Erythroblast (primary cell): ENCODE measurements around the gene TMEM255A.
A peak's percentile ranks its signal among the peaks of the same experiment; 100 is the strongest.

Experiments used
- DNase-seq, 2 experiments: peaks; one replicate each; lab custom pipeline; 2025; lab: John Stamatoyannopoulos, UW
- GATA1 ChIP-seq: IDR thresholded peaks from 2 replicates; pipeline ENCODE4 v1.6.1; 2011; ENCODE audit warnings: low read depth, mild to moderate bottlenecking, control low read depth, low read length, moderate library complexity
- POLR2A ChIP-seq: IDR thresholded peaks from 2 replicates; pipeline ENCODE4 v1.6.1; 2011; ENCODE audit warnings: mild to moderate bottlenecking, low read length

Gene TMEM255A

DNA sequence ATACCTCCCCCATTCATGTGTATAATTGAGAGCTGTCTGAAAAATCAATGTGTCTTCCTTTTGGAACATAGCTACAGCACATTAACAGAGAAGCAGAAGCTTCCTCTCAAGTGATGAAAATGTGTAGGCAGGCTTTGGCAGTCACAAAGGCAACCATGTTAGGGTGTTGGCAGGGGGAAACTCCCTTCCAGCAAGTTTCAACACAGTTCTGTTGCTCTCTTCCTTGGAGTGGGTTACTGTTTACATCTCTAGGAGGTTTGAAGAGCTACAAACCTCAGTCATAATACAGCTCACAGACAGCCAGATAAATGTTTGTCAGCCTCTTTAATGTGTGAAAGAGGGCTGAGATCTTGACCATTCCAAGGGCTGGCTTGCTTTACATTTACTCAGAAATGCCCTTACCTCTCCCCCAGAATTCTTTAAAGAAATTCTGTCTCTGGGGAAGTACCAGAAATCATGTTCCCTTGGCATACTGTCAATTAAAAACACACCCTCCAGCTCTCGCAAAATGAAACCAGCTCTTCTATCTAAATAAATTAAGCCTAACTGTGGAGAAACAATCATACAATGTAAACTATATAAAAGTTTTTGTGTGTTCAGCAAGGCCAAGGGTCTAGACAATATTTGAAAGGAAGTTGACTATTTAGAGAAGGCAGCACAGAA lies 41.8 kb downstream of the TMEM255A start:
- no peak for DNase-seq
- TF ChIP-seq POLR2A (no peak), GATA1 (no peak)

DNA sequence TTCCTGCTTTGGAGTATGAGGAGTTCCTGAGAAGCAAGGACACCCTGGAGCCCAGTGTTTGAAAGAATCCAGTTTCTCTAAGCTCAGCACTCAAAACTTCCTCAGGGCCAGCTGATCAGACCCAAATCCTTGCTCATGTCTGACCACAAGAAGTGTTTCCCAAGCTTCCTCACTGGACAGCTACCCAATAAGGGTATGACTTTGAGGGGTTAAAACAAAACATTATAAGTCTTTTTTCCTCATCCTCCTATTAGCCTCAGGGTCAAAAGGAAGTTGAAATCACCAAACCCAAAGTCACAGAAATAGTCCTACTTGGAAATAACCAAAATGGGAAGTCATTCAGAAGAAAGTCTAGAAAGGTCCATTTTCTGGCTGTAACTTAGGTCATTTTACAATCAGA lies 46.9 kb downstream of the TMEM255A start:
- TF ChIP-seq GATA1, result no peak
- no peak for TF ChIP-seq POLR2A
- no peak for DNase-seq

DNA sequence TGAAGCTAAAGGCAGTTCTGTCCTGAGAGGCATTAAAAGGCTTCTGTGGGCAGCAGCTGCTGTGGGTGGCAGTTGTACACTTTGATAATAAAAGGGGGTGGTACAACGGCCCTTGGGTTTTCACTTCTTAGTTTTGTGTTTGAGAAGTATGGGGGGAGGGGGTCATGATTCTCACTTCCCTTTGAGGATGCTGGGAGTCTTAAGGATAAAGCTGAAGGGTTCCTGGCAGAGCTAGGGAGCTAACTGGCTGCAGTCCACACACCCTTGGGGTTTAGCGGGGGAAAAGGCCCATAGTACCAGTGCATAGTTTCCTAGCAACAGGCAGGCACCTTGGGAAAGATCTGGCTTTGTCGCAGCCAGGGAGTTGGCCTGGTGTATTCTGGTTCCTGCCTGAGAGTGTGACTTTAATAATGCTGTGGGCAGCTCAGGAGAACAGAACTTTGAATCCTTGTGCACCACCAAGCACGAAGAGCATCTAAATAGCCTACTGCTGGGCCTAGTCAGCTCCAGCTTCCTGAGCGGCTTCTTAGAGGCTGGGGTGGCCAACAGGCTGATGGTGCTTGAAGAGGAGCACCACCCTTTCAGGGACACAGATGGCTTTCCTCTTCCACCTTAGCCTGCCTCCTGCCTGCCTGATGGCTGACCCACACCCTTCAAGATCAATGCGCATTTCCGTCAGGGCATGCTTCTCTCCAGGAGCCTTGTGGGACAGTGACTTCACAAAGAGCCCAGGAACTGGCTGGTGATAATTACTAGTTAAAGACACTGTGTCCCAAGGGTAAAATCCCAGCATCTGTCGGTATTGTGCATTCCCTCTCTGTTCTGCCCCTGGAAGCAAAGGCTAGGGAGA lies 48.2 kb downstream of the TMEM255A start:
- no peak for DNase-seq
- TF ChIP-seq POLR2A (no peak), GATA1 (no peak)

DNA sequence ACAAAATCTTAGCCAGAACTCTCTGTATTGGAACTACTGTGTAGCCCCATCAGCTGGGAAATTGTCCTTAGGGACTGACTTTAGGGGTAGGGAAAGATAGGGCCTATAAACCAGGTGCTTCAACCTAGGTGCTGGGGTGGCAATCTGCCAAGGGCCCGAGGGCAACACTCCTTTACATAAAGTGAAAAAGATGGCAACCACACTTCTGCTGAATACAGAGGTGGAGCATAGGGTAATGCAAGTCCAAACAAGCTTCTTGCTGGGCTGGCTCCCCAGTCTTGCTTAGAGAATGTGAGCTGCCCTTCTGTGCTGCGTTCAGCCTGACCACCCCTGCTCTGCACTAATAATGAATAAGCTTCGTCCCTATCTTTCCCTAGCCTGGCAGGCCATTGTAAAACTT lies 50.9 kb downstream of the TMEM255A start:
- TF ChIP-seq POLR2A, result no peak
- no peak for TF ChIP-seq GATA1
- DNase-seq, result no peak

DNA sequence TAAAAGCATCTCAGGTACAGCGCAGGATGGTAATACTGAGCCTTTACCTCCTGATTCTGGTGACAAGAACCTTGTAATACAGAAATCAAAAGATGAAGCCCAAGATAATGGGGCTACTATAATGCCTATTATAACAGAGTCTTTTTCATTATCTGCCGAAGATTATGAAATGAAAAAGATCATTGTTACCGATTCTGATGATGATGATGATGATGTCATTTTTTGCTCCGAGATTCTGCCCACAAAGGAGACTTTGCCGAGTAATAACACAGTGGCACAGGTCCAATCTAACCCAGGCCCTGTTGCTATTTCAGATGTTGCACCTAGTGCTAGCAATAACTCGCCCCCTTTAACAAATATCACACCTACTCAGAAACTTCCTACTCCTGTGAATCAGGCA lies 57.5 kb downstream of the TMEM255A start:
- TF ChIP-seq POLR2A, result no peak
- no peak for TF ChIP-seq GATA1
- peak in 1 of 2 experiments; percentile 46 for DNase-seq

DNA sequence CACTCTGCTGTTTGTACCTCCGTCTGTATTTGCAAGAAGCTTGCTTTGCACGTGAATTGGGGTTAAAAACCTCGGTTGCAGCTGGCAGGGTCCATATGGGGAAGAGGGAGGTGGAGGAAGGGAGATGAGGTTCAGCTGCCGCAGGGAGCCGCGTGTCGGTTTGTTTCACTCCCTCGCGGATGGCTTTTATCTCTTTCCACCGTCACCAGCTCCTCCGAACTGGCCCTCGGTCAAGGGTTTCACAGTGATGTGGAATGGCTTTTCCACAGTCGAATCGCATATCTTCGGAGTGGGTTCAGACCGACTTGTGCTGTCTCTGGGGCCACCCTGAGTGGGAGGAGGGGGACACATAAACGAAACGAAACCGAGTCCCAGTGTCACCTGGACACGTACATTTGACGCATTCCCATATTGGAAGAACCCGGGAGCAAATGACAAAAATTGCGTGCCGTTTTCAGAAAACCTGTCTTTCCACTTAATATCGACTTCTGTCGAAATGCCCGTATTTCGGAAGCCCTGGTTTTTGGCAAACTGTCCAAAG lies 59.7 kb downstream of the TMEM255A start:
- DNase-seq, result peak; percentile 73 to 76
- TF ChIP-seq GATA1 (no peak), POLR2A (no peak)

DNA sequence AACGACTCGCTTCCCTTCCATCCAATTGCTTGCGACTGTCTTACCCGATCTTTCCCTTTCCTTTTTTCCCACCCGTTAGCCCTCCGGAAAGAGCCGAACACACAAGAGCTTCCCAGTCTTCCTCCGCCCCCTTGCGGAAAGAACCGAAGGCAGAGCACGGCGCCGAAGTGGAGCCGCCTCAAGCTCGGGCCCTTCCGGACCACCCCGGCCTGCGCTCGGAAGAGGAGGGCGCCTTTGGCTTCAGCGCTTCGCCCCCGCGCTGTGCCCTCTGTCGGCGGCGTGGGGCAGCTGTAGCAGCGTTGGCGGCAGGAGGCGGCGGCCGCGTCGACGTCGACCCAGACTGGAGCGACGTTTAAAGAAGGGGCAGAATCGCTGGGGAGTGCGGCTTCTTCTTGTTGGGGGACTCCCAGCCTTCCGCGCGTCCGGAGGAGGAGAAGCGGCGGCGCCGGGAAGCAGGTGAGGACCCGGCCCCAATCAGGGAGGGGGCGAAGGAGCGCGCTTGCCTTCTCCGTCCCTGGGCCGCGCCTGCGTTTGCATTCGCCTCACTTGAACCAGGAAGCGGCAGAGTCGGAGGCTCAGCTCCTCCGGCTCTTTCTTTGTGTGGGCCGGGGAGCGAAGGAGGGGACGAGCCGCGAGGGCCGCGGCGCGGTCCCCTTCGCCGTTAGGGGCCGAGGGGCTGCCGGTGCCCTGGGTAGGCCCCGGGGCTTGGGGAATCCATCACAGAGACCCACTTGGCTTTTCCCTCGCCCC lies 60.6 kb downstream of the TMEM255A start, which contains the start of gene ZBTB33:
Gene ZBTB33, plus strand, starts transcription at position 291 of the 750 bp plus-strand sequence. CDS start 2,604 bp downstream, outside the sequence.
- TF ChIP-seq GATA1 (no peak), POLR2A (peak; percentile 64)
- peak; percentile 92 to 94 for DNase-seq

DNA sequence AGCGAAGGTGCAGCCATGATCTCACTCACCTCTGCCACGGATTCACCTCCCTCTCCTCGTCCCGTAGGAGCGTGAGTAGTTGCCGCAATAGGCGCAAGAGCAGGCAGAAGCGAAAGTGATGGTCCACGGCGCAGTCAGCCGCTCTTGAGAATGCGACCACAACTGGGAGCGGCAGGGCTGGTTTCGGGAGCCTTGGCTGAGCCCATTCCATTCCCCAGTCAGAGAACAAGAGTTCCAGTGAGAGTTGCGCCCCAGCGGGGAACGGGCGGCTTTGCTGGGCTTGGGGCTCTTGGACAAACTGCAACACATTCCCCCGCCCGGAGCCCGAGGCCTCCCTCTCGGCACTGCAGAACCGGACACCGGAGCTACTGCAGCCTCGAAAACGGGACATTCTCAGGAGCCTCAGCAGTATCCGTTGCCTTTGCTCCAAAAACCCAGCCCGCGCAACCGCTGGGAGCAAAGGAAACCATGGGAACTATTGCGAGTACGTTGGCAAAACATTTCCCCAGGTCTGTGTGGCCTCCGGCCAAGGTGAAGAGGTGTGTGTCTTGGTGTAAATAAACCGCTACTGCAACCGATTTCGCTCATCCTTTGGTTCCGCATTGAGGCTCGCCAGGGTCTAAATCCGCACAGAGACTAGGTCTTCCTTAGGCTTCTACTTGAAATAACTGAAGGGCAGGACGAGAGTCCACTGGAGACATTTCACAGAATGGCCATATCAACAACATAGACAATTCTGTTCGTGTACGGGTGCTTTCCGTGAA lies 66.3 kb downstream of the TMEM255A start:
- no peak for TF ChIP-seq GATA1
- peak; percentile 48 for TF ChIP-seq POLR2A
- peak; percentile 90 for DNase-seq

DNA sequence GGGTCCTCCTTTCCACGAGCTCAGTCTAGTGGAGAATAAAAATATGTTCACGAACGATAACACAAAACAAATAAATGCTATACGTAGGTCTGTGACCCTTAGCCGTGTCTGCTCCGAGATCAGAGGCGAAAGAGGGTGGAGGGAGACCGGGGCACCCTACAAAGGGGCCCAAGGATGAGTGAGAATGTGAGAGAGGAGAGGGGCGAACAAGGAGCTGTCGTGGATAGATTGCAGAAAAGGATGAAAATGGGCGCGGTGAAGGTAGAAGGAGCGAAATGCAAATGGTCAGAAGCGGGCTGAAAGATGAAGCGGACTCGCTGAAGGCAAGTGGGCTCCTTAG lies 66.9 kb downstream of the TMEM255A start:
- no peak for TF ChIP-seq GATA1
- TF ChIP-seq POLR2A, result no peak

DNA sequence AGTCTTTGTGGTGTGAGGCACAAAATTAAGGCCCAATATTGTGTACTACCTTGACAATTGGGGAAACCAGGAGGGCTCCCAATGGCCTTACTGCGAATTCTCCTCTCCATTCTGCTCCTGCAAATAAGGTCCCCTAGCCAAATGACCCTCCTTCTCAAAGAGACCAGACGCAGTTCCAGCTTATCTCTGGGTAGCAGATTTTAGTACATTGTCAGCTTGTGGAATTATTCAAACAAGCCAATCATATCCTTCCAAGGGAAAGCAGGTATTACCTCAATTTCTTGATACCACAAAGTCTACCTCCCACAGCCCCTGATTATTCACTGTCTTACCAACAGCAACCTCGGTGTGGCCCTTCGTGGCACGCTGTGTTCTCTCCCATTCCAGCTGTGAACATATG lies 68.4 kb downstream of the TMEM255A start:
- peak; percentile 41 to 73 for DNase-seq
- TF ChIP-seq GATA1 (no peak), POLR2A (no peak)

More for the DNA sequence above, 66.9 kb downstream of the TMEM255A start:
- DNase-seq, result no peak

DNA sequence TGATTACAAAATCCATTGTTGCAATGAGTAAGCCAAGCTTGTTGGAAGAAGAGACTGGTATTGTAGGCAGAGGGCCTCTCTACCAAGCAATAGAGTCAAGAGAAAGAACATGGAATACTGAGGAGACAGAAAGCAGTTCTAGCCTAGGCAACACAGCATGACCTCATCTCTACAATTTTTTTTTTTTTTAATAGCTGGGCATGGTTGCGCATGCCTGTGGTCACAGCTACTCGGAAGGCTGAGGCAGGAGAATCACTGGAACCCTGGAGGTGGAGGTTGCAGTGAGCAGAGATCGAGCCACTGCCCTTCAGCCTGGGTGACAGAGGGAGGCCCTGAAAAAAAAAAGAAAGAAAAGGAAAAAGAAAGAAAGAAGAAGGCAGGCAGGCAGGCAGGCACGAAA lies 72.3 kb downstream of the TMEM255A start:
- TF ChIP-seq POLR2A (no peak), GATA1 (no peak)
- no peak for DNase-seq

DNA sequence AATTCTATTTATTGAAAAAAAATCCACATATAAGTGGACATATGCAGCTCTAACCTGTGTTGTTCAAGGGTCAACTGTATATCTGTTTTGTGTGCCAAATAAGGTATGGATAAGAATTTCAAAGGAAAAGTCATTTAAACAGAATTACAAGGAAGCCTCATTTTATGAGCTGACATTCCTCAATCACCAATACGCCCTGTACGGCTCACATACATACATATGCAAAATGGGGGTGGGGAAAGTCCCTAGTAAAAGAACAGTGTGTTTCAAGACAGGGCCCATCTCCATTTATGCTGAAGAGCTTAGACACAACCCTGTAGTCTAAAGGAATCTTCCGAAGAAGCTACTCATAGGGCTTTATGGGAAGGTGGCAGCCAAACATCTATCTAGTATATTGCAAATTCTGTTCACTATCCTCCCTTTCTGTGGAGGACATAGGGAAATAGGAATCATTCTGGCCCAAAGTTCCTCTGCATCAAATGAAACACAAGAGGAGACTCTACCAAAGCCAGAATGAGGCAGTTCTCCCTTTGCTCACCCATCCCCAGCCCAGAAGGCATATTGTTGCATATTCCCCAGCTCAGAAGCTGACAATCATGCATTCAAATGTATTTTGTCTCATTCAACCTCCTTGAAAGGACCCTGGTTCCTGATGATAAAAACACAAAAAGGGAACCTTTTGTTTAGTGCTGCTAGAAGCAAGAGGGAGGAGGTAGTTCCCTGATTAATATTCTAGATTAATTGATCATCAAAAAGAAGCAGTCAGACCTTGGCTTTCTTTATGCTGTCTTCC lies 74.4 kb downstream of the TMEM255A start:
- DNase-seq, result no peak
- TF ChIP-seq POLR2A, result no peak
- no peak for TF ChIP-seq GATA1
